ENCODE results near the gene TMEM63B. TPM values are rescaled to one million over a fixed set of nuclear protein-coding genes. Genes with fewer than 3 reads are reported as not detected.

TMEM63B gene
- total and polyA plus RNA-seq, 2 of the 8 experiments (the other 6 are each of a cell fraction or from before 2014, with no cell fraction given): 61.1 to 96.8 TPM

DNA sequence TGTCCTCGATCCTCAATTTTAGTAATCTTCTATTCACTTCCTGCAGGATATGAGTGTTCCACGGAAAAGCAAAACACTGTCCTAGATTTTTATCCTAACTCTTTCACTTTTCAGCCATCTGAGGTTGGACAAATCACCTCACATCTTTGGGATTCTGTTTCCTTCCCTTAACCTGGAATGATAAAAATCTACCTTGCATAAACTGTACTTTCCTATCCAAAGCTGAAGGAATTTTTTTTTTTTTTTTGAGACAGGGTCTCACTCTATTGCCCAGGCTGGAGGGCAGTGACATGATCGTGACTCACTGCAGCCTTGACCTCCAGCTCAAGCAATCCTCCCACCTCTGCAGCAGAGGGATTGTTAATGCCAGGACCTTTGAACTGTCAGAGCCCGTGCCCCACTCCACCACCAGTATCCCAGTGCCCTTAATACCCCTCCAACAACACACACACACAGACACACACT is 51.8 kb downstream of the TMEM63B start (continued):
- TF ChIP-seq RAD21 (IDR thresholded peaks at IDR 0.05 in 1 of 2, conservative IDR thresholded peaks at IDR 0.05 in 1 of 2; ENCODE audit: low read depth in 2 of 2, low read length in 2 of 2): no peak
- no peak for TF ChIP-seq POU5F1 (IDR thresholded peaks at IDR 0.05; ENCODE audit: low read depth, low read length)
- TF ChIP-seq SIN3A (conservative IDR thresholded peaks at IDR 0.05 in 1 of 2, IDR thresholded peaks at IDR 0.05 in 1 of 2; ENCODE audit: low read depth in 1 of 2, low read length in 2 of 2): no peak
- no peak for TF ChIP-seq JUND (IDR thresholded peaks at IDR 0.05; ENCODE audit: low read length)
- no peak for TF ChIP-seq TCF12 (IDR thresholded peaks at IDR 0.05; ENCODE audit: low read depth, low read length)
- no peak for TF ChIP-seq TAF7 (optimal IDR thresholded peaks at IDR 0.05; ENCODE audit: borderline replicate concordance, low read depth, low read length)
- TF ChIP-seq SAP30 (IDR thresholded peaks at IDR 0.05; ENCODE audit: insufficient read depth, insufficient replicate concordance, low read length): no peak
- TF ChIP-seq RFX5 (IDR thresholded peaks at IDR 0.05; ENCODE audit: borderline replicate concordance, low read depth, low read length): no peak
- TF ChIP-seq CTBP2 (IDR thresholded peaks at IDR 0.05; ENCODE audit: borderline replicate concordance, insufficient read depth, insufficient read length, low read length): no peak

Data from H1 (cell line).